Midbrain (tissue), 1 donor: ENCODE results near the gene PSD4.

Experiments
- DNase-seq: peaks from one replicate; lab custom pipeline; 2025; lab: John Stamatoyannopoulos, UW

PSD4 gene

GRCh38 chr2:113167962-113168340 is 5.8 kb upstream of the PSD4 start:
- no peak for DNase-seq

- no peak for DNase-seq
These were observed 4.7 kb upstream of the PSD4 start for GRCh38 chr2:113169002-113169530.

DNA sequence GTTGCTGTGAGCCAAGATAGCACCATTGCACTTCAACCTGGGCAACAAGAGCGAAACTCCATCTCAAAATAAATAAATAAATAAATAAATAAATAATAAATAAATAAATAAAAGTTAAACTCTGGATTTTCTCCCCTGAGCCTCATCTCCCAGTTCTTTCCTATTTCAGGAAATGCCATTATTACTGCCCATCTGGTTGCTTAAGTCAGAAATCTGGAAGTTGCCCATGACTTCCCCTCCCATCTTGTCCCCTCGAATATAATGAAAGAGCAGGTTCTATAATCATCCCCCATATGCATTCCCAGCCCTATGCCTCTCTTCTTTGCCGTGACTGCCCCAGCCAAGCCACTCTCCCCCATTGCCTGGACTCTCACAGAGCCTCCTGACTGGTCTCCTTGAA is 4.2 kb upstream of the PSD4 start:
- no peak for DNase-seq

DNA sequence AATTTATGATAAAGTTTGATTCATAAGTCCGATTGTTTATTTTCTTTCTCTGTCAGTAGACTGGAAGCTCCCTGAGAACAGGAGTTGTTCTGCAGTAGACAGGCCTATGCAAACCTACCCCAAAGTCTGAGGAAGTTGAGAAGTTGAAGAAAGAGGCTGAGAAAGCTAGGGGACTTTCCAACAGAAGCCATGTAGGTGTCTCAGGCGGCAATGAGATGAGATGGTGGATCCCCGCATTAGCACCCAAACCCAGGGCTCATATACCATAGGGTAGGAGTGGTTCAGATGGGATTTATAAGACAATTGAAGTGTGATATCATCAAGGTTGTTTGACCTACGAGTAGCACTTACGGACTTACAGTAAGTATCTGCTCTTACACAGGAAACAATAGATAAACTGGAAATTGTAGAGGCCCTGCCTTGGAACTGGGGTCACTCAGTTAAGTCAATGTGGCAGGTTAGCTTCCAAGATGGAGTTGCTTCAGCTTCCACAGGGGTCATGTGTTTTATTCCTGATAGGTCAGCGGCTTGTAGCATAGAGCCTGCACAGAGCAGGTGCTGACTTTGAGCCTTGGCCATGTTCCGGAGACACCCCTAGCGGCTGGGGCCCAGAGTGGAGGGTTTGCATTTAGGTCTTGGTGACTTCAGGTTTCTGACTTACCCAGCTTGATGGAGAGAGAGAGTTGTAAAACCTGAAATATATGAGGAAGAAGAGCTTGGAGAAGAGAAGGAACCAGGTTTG is 2.3 kb upstream of the PSD4 start:
- no peak for DNase-seq

- DNase-seq = no peak
These were observed 840 bp upstream of the PSD4 start for GRCh38 chr2:113172721-113173541.

- DNase-seq = no peak
These were observed 592 bp downstream of the PSD4 start for GRCh38 chr2:113174376-113174750.

DNA sequence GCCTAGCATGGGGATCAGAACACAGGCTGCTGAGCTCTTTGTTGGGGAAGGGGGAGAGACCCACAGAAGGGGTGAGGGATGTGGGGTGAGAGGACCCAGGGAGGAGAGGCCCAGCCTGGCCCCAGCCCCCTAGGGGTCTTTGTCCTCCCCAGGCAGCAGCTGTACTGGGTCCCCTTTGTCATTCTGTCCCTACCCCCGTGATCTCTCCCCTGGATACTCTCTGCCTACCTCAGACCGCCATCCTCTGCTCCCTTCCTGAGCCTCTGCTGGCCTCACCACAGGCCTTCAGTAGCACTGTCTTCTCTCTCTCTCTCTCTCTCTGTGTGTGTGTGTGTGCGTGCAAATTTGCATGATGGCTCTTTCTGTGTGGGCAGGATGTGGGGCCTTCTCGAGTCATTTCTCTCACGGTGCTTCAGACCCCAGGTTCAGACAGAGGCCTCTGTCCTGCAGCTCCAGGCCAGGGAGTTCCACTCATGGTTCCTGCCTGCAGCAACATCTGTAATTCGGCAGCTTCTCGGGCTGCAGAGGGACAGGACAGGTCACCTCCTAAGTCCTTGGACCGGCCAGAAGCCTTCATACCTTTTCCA is 1.4 kb downstream of the PSD4 start:
- DNase-seq = no peak

- DNase-seq = no peak
These were observed 2.2 kb downstream of the PSD4 start for GRCh38 chr2:113175736-113176695.

DNA sequence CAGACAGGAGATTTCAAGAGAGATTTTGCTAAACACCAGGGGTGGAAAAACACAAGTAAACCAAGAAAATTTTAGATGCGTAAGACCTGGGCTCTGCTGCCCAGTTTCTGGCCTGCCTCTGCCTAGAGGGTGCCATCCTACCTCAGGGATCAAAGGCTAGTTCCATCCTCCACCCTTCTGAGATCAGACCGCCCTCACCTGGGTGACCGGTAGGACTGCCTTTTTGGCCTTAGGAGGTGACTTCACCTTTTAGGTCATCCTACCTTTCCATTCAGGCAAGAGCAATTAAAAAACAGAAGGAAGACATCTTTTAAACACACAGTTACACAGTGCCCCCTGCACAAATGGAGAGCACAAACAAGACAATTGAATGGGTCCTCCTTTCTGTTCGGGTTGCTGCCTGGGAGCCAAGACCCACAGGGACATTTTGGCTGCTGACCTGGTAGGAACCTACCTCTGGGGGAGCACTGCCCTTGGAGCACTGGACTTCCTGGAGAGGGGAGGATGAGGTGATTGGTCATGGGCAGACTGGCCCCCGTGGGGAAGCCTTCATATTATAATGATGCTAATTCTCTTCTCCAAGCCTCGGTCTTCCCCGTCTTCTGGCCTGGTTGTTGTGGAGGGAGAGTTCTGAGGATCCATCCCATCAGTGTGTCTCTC is 3.1 kb downstream of the PSD4 start:
- no peak for DNase-seq

GRCh38 chr2:113178069-113178746 is 4.4 kb downstream of the PSD4 start:
- DNase-seq = no peak

DNA sequence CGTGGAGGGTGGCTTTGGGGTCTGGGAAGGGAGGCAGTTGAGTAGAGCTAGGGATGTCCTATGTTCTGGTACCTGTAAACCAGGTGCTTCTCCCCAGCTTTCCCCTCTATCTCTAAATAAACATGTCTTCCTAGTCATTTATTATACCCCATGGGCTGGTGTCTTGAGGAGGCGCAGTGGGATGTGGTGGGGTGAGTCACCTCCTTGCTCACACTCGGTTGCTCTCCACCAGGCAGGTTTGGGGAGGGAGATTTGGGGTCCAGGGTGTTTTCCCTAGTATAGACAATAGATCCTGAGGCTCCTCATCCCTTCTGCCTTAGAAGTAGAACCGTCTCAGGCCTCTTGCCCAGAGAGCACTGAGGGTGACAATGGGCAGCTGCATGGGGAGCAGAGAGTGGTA is 5.1 kb downstream of the PSD4 start:
- no peak for DNase-seq

DNA sequence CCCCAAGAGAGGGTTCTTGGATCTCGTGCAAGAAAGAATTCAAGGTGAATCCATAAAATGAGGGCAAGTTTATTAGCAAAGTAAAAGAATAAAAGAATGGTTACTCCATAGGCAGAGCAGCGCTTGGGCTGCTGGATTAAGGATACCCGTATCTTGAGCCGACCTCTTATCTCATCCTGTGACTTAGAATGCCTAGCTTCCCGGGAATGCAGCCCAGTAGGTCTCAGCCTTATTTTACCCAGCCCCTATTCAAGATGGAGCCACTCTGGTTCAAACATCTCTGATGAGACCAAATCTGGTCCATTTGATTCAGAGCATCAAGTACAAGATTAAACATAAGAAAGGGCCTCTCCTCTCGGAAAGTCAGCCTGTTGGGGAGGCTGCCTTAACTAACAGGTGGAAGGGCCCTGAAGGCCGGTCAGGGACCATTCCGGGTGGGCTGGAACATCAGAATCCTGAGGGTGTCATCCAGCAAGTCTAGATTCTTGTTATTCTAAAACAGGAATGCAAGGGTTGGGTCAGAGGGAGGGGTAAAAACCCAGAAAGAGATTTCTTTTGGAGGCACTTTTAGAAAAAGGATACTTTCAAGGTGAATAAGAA is 5.8 kb downstream of the PSD4 start:
- DNase-seq = no peak

DNA sequence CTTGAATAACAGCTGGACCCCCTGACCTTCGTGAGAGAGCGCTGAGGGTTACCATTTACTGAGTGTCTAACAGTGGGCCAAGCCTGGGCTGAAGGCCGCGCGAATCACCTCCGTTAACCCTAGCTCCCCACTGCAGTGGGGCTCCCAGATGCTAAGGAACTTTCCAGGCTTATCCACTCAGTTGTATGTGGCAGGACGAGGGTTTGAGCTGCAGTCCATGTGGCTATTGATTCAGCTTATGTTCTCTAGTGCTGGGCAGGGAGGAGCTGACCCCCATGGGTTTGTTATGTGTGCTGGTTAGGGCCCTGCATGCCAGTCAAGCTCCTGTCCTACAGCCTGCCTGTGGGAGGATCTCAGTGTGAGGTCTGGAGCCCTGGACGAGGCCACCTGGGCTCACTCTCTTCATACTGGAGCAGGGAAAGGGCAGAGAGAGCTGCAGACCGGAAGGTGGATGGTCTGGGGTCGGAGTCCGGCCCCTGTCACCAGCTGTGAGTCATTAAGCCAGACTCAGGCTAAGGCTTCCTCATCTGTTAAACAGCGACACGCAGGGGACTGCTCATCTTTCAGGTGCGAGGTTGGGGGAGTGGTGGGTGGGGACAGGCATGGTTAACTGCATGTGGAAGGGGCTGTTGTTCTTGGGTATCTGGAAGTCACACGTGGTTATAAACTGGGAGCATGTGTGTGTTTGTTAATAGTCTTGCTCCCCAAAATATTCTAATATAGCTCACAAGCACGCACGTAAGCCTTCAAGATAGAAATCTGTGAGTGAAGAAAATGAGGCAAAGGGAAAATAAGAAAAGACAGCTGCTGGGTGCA is 6.6 kb downstream of the PSD4 start:
- no peak for DNase-seq

- DNase-seq = peak; percentile 27
These were observed 7.7 kb downstream of the PSD4 start for GRCh38 chr2:113181258-113182051.

DNA sequence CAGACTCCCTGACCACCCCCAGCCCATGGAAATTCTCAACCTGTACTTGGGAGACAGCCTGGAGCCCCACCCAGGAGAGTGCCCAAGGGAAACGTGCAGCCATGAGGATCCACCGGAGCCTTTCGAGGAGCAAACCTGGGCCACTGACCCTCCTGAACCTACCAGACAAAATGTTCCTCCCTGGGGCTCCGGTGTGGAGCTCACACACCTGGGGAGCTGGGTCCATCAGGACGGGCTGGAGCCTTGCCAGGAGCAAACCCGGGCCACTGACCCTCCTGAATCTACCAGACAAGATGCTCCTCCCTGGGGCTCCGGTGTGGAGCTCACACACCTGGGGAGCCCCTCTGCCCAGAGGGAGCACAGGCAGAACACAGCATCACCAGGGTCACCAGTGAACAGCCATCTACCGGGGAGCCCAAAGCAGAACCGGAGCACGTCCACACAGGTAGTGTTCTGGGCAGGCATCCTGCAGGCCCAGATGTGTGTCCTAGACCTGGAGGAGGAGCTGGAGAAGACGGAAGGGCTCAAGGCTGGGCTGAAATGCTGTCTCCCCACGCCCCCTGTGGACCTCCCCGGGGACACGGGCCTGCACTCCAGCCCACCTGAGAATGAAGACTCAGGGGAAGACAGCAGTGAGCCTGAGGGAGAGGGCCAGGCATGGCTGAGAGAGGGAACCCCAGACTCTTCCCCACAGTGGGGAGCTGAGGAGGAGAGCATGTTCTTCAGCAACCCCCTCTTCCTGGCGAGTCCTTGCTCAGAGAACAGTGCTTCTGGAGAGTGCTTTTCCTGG is 8.9 kb downstream of the PSD4 start:
- DNase-seq = no peak

GRCh38 chr2:113183264-113183663 is 9.5 kb downstream of the PSD4 start:
- no peak for DNase-seq

- no peak for DNase-seq
These were observed 9.9 kb downstream of the PSD4 start for GRCh38 chr2:113183703-113184102.
